Measurements from ENCODE around the gene CCDC102A.

- TF ChIP-seq CTCF (IDR thresholded peaks at IDR 0.05) (no peak), POLR2AphosphoS5 (IDR thresholded peaks at IDR 0.05) (no peak)
Observed at GRCh38 chr16:57571098-57571497, 34.7 kb upstream of the CCDC102A start.
